WTC11 (cell line): Measurements from ENCODE around the gene FMNL2. TPM values are rescaled to one million over a fixed set of nuclear protein-coding genes. Genes with fewer than 3 reads are reported as not detected.

Experiments used
- ATAC-seq: fragments of 200-7000 bp; cut with Tn5 transposase; 2 replicates; pipeline ENCODE4 v1.10.0; 2021; ENCODE audit warnings: mild to moderate bottlenecking, moderate library complexity
- CTCF ChIA-PET: fragments of 300-600 bp; sonication (Branson Sonifier 250); formaldehyde crosslinking; loops from one replicate; lab custom pipeline; 2021; ENCODE audit warnings: antibody characterized with exemption; lab: Charles Lee
- POLR2A ChIA-PET: fragments of 350-600 bp; sonication (Branson Sonifier 250); formaldehyde crosslinking; loops from one replicate; lab custom pipeline; 2021; ENCODE audit warnings: antibody characterized with exemption; lab: Charles Lee
- DNase-seq: peaks from one replicate; pipeline ENCODE4 v3.0.0; 2021; ENCODE audit warnings: low spot score
- H3K27ac Mint-ChIP-seq: 2 replicates; pipeline ENCODE4 v1.8.0; 2021; ENCODE audit warnings: mixed read lengths
- H3K27me3 Mint-ChIP-seq: 2 replicates; pipeline ENCODE4 v1.8.0; 2021; ENCODE audit warnings: low read depth, mild to moderate bottlenecking, moderate library complexity, mixed read lengths
- H3K36me3 Mint-ChIP-seq: 2 replicates; pipeline ENCODE4 v1.8.0; 2021; ENCODE audit warnings: mixed read lengths
- H3K4me1 Mint-ChIP-seq: 2 replicates; pipeline ENCODE4 v1.8.0; 2022; ENCODE audit warnings: mixed read lengths
- H3K4me3 Mint-ChIP-seq: 2 replicates; pipeline ENCODE4 v1.8.0; 2021; ENCODE audit warnings: mild to moderate bottlenecking, moderate library complexity, mixed read lengths
- H3K9me3 Mint-ChIP-seq: 2 replicates; pipeline ENCODE4 v1.8.0; 2021; ENCODE audit warnings: mixed read lengths
- FOXP1 ChIP-seq: sonication (generic); formaldehyde crosslinking; IDR thresholded peaks from 2 replicates; pipeline ENCODE4 v1.8.0; 2022; ENCODE audit warnings: missing genetic modification reagents, mild to moderate bottlenecking, moderate library complexity, borderline replicate concordance
- MYBL2 ChIP-seq: sonication (generic); formaldehyde crosslinking; IDR thresholded peaks from 2 replicates; pipeline ENCODE4 v1.8.1; 2023; ENCODE audit warnings: mild to moderate bottlenecking, moderate library complexity, missing genetic modification reagents
- NFE2L1 ChIP-seq: sonication (generic); formaldehyde crosslinking; IDR thresholded peaks from 2 replicates; pipeline ENCODE4 v1.8.1; 2023; ENCODE audit warnings: missing genetic modification reagents
- NR2C2 ChIP-seq: sonication (generic); formaldehyde crosslinking; IDR thresholded peaks from 2 replicates; pipeline ENCODE4 v1.8.0; 2022; ENCODE audit warnings: mild to moderate bottlenecking, missing genetic modification reagents
- SOX15 ChIP-seq: fragments of 250-450 bp; sonication (Bioruptor Pico); IDR thresholded peaks from 2 replicates; pipeline ENCODE4 v1.9.0; 2021; ENCODE audit warnings: mild to moderate bottlenecking
- ZBTB21 ChIP-seq: sonication (generic); formaldehyde crosslinking; IDR thresholded peaks from 2 replicates; pipeline ENCODE4 v1.8.1; 2023; ENCODE audit warnings: mild to moderate bottlenecking, missing genetic modification reagents, borderline replicate concordance
- ZNF121 ChIP-seq: sonication (generic); formaldehyde crosslinking; IDR thresholded peaks from 2 replicates; pipeline ENCODE4 v1.8.0; 2023; ENCODE audit warnings: missing genetic modification reagents
- ZNF219 ChIP-seq: sonication (generic); formaldehyde crosslinking; IDR thresholded peaks from 2 replicates; pipeline ENCODE4 v1.8.0; 2023; ENCODE audit warnings: missing genetic modification reagents, mild to moderate bottlenecking, borderline replicate concordance
- ZNF263 ChIP-seq: sonication (generic); formaldehyde crosslinking; IDR thresholded peaks from 2 replicates; pipeline ENCODE4 v1.8.1; 2022; ENCODE audit warnings: low read depth, mild to moderate bottlenecking, moderate library complexity, missing genetic modification reagents
- total RNA-seq: library from RNA; stranded (reverse); gene quantifications from 3 replicates; pipeline ENCODE4 v1.2.3, GENCODE V29; 2021
- TF ChIP-seq, protein P1 (sequence below): sonication (generic); formaldehyde crosslinking; IDR thresholded peaks from 2 replicates; pipeline ENCODE4 v1.8.0; 2022; ENCODE audit warnings: mild to moderate bottlenecking, missing genetic modification reagents
- TF ChIP-seq, protein P2 (sequence below): sonication (generic); formaldehyde crosslinking; conservative IDR thresholded peaks from 2 replicates; pipeline ENCODE4 v1.8.1; 2023; ENCODE audit warnings: mild to moderate bottlenecking, low read depth, missing genetic modification reagents, moderate library complexity
- TF ChIP-seq, protein P3 (sequence below): sonication (generic); formaldehyde crosslinking; IDR thresholded peaks from 2 replicates; pipeline ENCODE4 v1.8.0; 2023; ENCODE audit warnings: missing genetic modification reagents, mild to moderate bottlenecking, borderline replicate concordance
- TF ChIP-seq, protein P4 (sequence below): fragments of 200-600 bp; IDR thresholded peaks from 2 replicates; pipeline ENCODE4 v1.8.0; 2022; ENCODE audit warnings: antibody characterized with exemption
- TF ChIP-seq, protein P5 (sequence below): fragments of 250-450 bp; sonication (Bioruptor Pico); IDR thresholded peaks from 2 replicates; pipeline ENCODE4 v1.9.0; 2021; ENCODE audit warnings: moderate library complexity, mild to moderate bottlenecking, inconsistent platforms, borderline replicate concordance
- TF ChIP-seq, protein P6 (sequence below): sonication (generic); formaldehyde crosslinking; IDR thresholded peaks from 2 replicates; pipeline ENCODE4 v1.8.0; 2022; ENCODE audit warnings: mild to moderate bottlenecking, missing genetic modification reagents
- TF ChIP-seq, protein P7 (sequence below): sonication (generic); formaldehyde crosslinking; IDR thresholded peaks from 2 replicates; pipeline ENCODE4 v1.8.1; 2023; ENCODE audit warnings: mild to moderate bottlenecking, missing genetic modification reagents, borderline replicate concordance
- TF ChIP-seq, protein P8 (sequence below): sonication (generic); formaldehyde crosslinking; IDR thresholded peaks from 2 replicates; pipeline ENCODE4 v1.8.1; 2023; ENCODE audit warnings: mild to moderate bottlenecking, missing genetic modification reagents

Gene FMNL2
- total RNA-seq, 1 experiment from 2014 or later = 43.0 TPM

DNA sequence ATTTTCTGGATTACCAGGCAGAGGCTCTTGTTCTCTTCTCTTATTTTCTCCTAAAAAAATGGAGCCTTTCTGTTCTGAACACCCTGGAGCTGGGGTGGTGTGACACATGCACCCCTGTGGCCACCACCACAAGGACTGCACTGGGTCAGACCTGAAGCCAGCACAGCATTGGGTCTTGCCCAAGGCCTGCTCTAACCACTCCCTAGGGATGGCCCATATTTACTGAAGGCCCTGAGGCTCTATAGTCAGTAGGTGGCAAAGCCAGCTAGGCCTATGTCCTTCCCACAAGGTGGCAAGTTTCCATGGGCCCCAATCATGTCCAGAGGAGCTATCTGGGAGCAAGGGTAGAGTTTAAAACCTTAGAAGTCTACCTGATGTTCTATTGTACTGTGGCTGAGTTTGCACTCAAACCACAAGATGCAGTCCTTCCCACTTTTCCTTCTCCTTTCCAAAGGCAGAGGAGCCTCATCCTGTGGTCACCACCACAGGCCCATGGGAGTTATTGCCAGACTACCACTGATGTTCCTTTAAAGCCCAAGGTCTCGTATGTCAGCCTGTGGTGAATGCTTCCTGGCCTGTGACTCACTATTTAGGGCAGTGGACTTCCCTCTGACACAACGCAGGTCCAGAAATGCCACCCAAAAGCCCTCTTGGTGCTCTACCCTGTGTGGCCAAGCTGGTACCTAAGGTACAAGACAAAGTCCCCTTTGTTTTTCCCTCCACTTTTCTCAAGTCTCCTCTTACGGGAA is 15.0 kb upstream of the FMNL2 start (continued):
- TF ChIP-seq, protein P1, sequence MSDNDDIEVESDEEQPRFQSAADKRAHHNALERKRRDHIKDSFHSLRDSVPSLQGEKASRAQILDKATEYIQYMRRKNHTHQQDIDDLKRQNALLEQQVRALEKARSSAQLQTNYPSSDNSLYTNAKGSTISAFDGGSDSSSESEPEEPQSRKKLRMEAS (CRISPR knock-in tag) = no peak
- TF ChIP-seq MYBL2 (CRISPR knock-in tag) = no peak
- TF ChIP-seq NR2C2 = no peak
- TF ChIP-seq ZNF121 = no peak
- TF ChIP-seq SOX15 = no peak

DNA sequence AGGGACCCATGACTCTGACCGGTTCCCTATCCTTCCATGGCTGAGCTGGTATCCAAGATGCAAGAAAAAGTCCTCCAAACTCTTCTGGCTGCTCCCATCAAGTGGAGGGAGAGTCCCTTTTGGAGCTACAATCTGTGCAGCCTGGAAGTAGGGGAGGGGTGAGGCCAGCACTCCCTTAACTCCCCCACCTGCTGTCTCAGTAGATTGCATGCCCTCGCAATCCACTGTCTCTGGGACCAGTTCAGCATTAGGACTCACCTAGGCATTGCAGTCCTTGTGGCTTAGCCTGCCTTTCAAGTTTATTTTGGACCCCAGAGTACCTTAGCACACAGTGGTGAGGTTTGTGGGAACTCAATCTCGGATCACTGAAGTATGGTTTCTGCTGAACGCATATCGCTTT is 14.2 kb upstream of the FMNL2 start:
- DNase-seq = no peak
- Mint-ChIP-seq H3K4me1 (no peaks in the 10 kb centered on the region), H3K4me3 (no peak overlapping the region), H3K9me3 (peaks cover 8% of the 10 kb centered on the region), H3K27me3 (peaks cover 4% of the 10 kb centered on the region), H3K27ac (no peak overlapping the region), H3K36me3 (no peaks in the 10 kb centered on the region)
- ChIA-PET CTCF (no interaction called here), POLR2A (no interaction called here)
- ATAC-seq = peak; percentile 72
- TF ChIP-seq, protein P2, sequence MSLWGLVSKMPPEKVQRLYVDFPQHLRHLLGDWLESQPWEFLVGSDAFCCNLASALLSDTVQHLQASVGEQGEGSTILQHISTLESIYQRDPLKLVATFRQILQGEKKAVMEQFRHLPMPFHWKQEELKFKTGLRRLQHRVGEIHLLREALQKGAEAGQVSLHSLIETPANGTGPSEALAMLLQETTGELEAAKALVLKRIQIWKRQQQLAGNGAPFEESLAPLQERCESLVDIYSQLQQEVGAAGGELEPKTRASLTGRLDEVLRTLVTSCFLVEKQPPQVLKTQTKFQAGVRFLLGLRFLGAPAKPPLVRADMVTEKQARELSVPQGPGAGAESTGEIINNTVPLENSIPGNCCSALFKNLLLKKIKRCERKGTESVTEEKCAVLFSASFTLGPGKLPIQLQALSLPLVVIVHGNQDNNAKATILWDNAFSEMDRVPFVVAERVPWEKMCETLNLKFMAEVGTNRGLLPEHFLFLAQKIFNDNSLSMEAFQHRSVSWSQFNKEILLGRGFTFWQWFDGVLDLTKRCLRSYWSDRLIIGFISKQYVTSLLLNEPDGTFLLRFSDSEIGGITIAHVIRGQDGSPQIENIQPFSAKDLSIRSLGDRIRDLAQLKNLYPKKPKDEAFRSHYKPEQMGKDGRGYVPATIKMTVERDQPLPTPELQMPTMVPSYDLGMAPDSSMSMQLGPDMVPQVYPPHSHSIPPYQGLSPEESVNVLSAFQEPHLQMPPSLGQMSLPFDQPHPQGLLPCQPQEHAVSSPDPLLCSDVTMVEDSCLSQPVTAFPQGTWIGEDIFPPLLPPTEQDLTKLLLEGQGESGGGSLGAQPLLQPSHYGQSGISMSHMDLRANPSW (CRISPR knock-in tag) = no peak
- TF ChIP-seq, protein P3, sequence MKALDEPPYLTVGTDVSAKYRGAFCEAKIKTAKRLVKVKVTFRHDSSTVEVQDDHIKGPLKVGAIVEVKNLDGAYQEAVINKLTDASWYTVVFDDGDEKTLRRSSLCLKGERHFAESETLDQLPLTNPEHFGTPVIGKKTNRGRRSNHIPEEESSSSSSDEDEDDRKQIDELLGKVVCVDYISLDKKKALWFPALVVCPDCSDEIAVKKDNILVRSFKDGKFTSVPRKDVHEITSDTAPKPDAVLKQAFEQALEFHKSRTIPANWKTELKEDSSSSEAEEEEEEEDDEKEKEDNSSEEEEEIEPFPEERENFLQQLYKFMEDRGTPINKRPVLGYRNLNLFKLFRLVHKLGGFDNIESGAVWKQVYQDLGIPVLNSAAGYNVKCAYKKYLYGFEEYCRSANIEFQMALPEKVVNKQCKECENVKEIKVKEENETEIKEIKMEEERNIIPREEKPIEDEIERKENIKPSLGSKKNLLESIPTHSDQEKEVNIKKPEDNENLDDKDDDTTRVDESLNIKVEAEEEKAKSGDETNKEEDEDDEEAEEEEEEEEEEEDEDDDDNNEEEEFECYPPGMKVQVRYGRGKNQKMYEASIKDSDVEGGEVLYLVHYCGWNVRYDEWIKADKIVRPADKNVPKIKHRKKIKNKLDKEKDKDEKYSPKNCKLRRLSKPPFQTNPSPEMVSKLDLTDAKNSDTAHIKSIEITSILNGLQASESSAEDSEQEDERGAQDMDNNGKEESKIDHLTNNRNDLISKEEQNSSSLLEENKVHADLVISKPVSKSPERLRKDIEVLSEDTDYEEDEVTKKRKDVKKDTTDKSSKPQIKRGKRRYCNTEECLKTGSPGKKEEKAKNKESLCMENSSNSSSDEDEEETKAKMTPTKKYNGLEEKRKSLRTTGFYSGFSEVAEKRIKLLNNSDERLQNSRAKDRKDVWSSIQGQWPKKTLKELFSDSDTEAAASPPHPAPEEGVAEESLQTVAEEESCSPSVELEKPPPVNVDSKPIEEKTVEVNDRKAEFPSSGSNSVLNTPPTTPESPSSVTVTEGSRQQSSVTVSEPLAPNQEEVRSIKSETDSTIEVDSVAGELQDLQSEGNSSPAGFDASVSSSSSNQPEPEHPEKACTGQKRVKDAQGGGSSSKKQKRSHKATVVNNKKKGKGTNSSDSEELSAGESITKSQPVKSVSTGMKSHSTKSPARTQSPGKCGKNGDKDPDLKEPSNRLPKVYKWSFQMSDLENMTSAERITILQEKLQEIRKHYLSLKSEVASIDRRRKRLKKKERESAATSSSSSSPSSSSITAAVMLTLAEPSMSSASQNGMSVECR (CRISPR knock-in tag) = no peak
- TF ChIP-seq ZNF263 = no peak
- no peak for TF ChIP-seq ZBTB21 (CRISPR knock-in tag)
- TF ChIP-seq, protein P4, sequence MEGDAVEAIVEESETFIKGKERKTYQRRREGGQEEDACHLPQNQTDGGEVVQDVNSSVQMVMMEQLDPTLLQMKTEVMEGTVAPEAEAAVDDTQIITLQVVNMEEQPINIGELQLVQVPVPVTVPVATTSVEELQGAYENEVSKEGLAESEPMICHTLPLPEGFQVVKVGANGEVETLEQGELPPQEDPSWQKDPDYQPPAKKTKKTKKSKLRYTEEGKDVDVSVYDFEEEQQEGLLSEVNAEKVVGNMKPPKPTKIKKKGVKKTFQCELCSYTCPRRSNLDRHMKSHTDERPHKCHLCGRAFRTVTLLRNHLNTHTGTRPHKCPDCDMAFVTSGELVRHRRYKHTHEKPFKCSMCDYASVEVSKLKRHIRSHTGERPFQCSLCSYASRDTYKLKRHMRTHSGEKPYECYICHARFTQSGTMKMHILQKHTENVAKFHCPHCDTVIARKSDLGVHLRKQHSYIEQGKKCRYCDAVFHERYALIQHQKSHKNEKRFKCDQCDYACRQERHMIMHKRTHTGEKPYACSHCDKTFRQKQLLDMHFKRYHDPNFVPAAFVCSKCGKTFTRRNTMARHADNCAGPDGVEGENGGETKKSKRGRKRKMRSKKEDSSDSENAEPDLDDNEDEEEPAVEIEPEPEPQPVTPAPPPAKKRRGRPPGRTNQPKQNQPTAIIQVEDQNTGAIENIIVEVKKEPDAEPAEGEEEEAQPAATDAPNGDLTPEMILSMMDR = no peak
- no peak for TF ChIP-seq NFE2L1
- TF ChIP-seq, protein P5, sequence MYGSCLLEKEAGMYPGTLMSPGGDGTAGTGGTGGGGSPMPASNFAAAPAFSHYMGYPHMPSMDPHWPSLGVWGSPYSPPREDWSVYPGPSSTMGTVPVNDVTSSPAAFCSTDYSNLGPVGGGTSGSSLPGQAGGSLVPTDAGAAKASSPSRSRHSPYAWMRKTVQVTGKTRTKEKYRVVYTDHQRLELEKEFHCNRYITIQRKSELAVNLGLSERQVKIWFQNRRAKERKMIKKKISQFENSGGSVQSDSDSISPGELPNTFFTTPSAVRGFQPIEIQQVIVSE (CRISPR knock-in tag) = no peak
- no peak for TF ChIP-seq ZNF219 (CRISPR knock-in tag)
- no peak for TF ChIP-seq FOXP1
- TF ChIP-seq, protein P6, sequence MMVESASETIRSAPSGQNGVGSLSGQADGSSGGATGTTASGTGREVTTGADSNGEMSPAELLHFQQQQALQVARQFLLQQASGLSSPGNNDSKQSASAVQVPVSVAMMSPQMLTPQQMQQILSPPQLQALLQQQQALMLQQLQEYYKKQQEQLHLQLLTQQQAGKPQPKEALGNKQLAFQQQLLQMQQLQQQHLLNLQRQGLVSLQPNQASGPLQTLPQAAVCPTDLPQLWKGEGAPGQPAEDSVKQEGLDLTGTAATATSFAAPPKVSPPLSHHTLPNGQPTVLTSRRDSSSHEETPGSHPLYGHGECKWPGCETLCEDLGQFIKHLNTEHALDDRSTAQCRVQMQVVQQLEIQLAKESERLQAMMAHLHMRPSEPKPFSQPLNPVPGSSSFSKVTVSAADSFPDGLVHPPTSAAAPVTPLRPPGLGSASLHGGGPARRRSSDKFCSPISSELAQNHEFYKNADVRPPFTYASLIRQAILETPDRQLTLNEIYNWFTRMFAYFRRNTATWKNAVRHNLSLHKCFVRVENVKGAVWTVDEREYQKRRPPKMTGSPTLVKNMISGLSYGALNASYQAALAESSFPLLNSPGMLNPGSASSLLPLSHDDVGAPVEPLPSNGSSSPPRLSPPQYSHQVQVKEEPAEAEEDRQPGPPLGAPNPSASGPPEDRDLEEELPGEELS (CRISPR knock-in tag) = no peak
- TF ChIP-seq, protein P7, sequence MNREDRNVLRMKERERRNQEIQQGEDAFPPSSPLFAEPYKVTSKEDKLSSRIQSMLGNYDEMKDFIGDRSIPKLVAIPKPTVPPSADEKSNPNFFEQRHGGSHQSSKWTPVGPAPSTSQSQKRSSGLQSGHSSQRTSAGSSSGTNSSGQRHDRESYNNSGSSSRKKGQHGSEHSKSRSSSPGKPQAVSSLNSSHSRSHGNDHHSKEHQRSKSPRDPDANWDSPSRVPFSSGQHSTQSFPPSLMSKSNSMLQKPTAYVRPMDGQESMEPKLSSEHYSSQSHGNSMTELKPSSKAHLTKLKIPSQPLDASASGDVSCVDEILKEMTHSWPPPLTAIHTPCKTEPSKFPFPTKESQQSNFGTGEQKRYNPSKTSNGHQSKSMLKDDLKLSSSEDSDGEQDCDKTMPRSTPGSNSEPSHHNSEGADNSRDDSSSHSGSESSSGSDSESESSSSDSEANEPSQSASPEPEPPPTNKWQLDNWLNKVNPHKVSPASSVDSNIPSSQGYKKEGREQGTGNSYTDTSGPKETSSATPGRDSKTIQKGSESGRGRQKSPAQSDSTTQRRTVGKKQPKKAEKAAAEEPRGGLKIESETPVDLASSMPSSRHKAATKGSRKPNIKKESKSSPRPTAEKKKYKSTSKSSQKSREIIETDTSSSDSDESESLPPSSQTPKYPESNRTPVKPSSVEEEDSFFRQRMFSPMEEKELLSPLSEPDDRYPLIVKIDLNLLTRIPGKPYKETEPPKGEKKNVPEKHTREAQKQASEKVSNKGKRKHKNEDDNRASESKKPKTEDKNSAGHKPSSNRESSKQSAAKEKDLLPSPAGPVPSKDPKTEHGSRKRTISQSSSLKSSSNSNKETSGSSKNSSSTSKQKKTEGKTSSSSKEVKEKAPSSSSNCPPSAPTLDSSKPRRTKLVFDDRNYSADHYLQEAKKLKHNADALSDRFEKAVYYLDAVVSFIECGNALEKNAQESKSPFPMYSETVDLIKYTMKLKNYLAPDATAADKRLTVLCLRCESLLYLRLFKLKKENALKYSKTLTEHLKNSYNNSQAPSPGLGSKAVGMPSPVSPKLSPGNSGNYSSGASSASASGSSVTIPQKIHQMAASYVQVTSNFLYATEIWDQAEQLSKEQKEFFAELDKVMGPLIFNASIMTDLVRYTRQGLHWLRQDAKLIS = no peak
- TF ChIP-seq, protein P8, sequence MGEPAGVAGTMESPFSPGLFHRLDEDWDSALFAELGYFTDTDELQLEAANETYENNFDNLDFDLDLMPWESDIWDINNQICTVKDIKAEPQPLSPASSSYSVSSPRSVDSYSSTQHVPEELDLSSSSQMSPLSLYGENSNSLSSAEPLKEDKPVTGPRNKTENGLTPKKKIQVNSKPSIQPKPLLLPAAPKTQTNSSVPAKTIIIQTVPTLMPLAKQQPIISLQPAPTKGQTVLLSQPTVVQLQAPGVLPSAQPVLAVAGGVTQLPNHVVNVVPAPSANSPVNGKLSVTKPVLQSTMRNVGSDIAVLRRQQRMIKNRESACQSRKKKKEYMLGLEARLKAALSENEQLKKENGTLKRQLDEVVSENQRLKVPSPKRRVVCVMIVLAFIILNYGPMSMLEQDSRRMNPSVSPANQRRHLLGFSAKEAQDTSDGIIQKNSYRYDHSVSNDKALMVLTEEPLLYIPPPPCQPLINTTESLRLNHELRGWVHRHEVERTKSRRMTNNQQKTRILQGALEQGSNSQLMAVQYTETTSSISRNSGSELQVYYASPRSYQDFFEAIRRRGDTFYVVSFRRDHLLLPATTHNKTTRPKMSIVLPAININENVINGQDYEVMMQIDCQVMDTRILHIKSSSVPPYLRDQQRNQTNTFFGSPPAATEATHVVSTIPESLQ (CRISPR knock-in tag) = no peak
